B cell (primary cell): ENCODE measurements around the gene ARMS2. TPM values are rescaled to one million over a fixed set of nuclear protein-coding genes. Genes with fewer than 3 reads are reported as not detected.

Source experiments
- ATAC-seq: fragments of 200-7000 bp; cut with Tn5 transposase; one replicate; pipeline ENCODE4 v1.10.0; 2021; ENCODE audit warnings: low read depth, mild to moderate bottlenecking, moderate number of reproducible peaks, moderate library complexity
- CTCF ChIA-PET: fragments of 350-600 bp; sonication (Branson Sonifier 250); formaldehyde crosslinking; loops from one replicate; lab custom pipeline; 2021; ENCODE audit warnings: antibody characterized with exemption, inconsistent platforms; lab: Charles Lee
- POLR2A ChIA-PET: fragments of 350-600 bp; sonication (Branson Sonifier 250); formaldehyde crosslinking; loops from one replicate; lab custom pipeline; 2021; ENCODE audit warnings: antibody characterized with exemption; lab: Charles Lee
- DNase-seq: peaks from one replicate; pipeline ENCODE4 v3.0.0; 2013
- H2AFZ ChIP-seq: 2 replicates; pipeline ENCODE4 v1.6.1; 2012; ENCODE audit warnings: mild to moderate bottlenecking, low read depth, low read length; ENCODE audit not compliant: insufficient read depth, poor library complexity, severe bottlenecking
- H3K27ac ChIP-seq, 2 donors: 1 replicate in 1 of 2; 2 replicates in 1 of 2; pipeline ENCODE4 v1.5.1; 2012 to 2013; ENCODE audit warnings: low read length in 2 of 2, mild to moderate bottlenecking in 2 of 2, moderate library complexity in 1 of 2
- H3K27me3 ChIP-seq, 4 experiments: fragments of 200-600 bp in 1 of 4; sonication (generic) in 1 of 4; replicated peaks in 1 of 4; 1 replicate in 2 of 4; 2 replicates in 2 of 4; pipeline versions ENCODE4 v1.6.1 to v1.7.0; 2013 to 2016; ENCODE audit warnings: low read length in 3 of 4, mild to moderate bottlenecking in 2 of 4, mixed read lengths in 1 of 4, moderate library complexity in 1 of 4; ENCODE audit not compliant: insufficient read depth in 4 of 4, control insufficient read depth in 3 of 4; ENCODE audit errors: control extremely low read depth in 1 of 4
- H3K36me3 ChIP-seq, 2 experiments: replicated peaks in 1 of 2; 1 replicate in 1 of 2; 2 replicates in 1 of 2; pipeline versions ENCODE4 v1.6.1 to v1.7.1; 2013; ENCODE audit warnings: low read length in 1 of 2; ENCODE audit not compliant: insufficient read depth in 2 of 2, control insufficient read depth in 1 of 2; ENCODE audit errors: control extremely low read depth in 1 of 2, extremely low read depth in 1 of 2
- H3K4me1 ChIP-seq, 2 donors: fragments of 200-600 bp in 1 of 2; sonication (generic) in 1 of 2; 1 replicate in 1 of 2; 2 replicates in 1 of 2; pipeline versions ENCODE4 v1.5.1 to v1.6.1; 2013 to 2017; ENCODE audit warnings: low read length in 2 of 2; ENCODE audit not compliant: control insufficient read depth in 2 of 2, insufficient read depth in 2 of 2
- H3K4me2 ChIP-seq: replicated peaks from 2 replicates; pipeline ENCODE3; 2012; ENCODE audit warnings: mild to moderate bottlenecking, low read depth, low read length; ENCODE audit not compliant: poor library complexity, severe bottlenecking
- H3K4me3 ChIP-seq, 5 experiments: fragments of 200-600 bp in 1 of 5; sonication (generic) in 1 of 5; 1 replicate in 3 of 5; 2 replicates in 2 of 5; pipeline versions ENCODE4 v1.5.1 to v1.7.0; 2011 to 2016; ENCODE audit warnings: low read length in 4 of 5, mild to moderate bottlenecking in 4 of 5, low read depth in 2 of 5, control low read depth in 1 of 5, moderate library complexity in 1 of 5; ENCODE audit not compliant: insufficient read depth in 1 of 5; ENCODE audit errors: control extremely low read depth in 1 of 5, extremely low read depth in 1 of 5
- H3K79me2 ChIP-seq: fragments of 200-600 bp; sonication (generic); one replicate; pipeline ENCODE4 v1.6.0; 2016; ENCODE audit warnings: low read length; ENCODE audit not compliant: control insufficient read depth, insufficient read depth
- H3K9ac ChIP-seq: fragments of 200-600 bp; sonication (generic); 2 replicates; pipeline ENCODE4 v1.6.1; 2017; ENCODE audit warnings: mild to moderate bottlenecking, low read length, moderate library complexity
- H3K9me3 ChIP-seq, 3 donors: one replicate each; pipeline versions ENCODE4 v1.6.1 to v1.7.1; 2013; ENCODE audit warnings: low read length in 2 of 3; ENCODE audit not compliant: control insufficient read depth in 2 of 3, insufficient read depth in 1 of 3; ENCODE audit errors: control extremely low read depth in 1 of 3
- H4K20me1 ChIP-seq: 2 replicates; pipeline ENCODE4 v1.6.0; 2012; ENCODE audit warnings: mild to moderate bottlenecking, low read length; ENCODE audit not compliant: insufficient read depth, control insufficient read depth, poor library complexity, severe bottlenecking
- H3K27ac Mint-ChIP-seq: one replicate; pipeline ENCODE4 v1.8.0; 2021; ENCODE audit warnings: mixed read lengths
- H3K27me3 Mint-ChIP-seq: one replicate; pipeline ENCODE4 v1.8.0; 2021; ENCODE audit warnings: mixed read lengths
- H3K4me1 Mint-ChIP-seq: one replicate; pipeline ENCODE4 v1.8.0; 2021; ENCODE audit warnings: mixed read lengths
- H3K4me3 Mint-ChIP-seq: one replicate; pipeline ENCODE4 v1.8.0; 2021; ENCODE audit warnings: mixed read lengths
- H3K9me3 Mint-ChIP-seq: one replicate; pipeline ENCODE4 v1.8.0; 2022; ENCODE audit warnings: mixed read lengths; ENCODE audit not compliant: insufficient read depth
- CTCF ChIP-seq: fragments of 200-600 bp; IDR thresholded peaks from one replicate; pipeline ENCODE4 v1.8.0; 2022; ENCODE audit warnings: antibody characterized with exemption, mild to moderate bottlenecking
- EZH2 ChIP-seq: IDR thresholded peaks from 2 replicates; pipeline ENCODE4 v1.6.1; 2012; ENCODE audit warnings: borderline replicate concordance, low read depth, mild to moderate bottlenecking, moderate library complexity, low read length; ENCODE audit not compliant: insufficient read depth, poor library complexity, severe bottlenecking
- WGBS: methylation state at CpG from one replicate; pipeline ENCODE4 v1.1.5; 2013; ENCODE audit warnings: missing lambda C conversion rate; ENCODE audit not compliant: insufficient coverage; 5-methylcytosine and 5-hydroxymethylcytosine counted together
- intact Hi-C: fragments of 100-400 bp; cut with micrococcal nuclease; formaldehyde crosslinking; loops from one replicate; pipeline ENCODE4 v1.10.0; 2022
- polyA plus RNA-seq: library from polyadenylated mRNA; depleted of rRNA; stranded (reverse); fragments of >200 nt; gene quantifications from 2 replicates; pipeline ENCODE4 v1.2.3, GENCODE V29; 2012
- total RNA-seq, 2 donors: library from RNA; stranded (reverse); fragments of 120-200 nt in 1 of 2; gene quantifications; 1 replicate in 1 of 2; 2 replicates in 1 of 2; pipeline versions ENCODE4 v1.2.3 to v1.2.4, GENCODE V29; 2013 to 2022

The ARMS2 gene
- total and polyA plus RNA-seq, 2 donors (not counting 1 experiment from before 2014, with no cell fraction given): not detected

- H3K27me3 ChIP-seq: peaks cover 0 to 61% (median 25%) of the 10 kb centered on the region in 4 experiments
These were observed 4.2 kb downstream of the ARMS2 start for GRCh38 chr10:122458693-122459092.

More at GRCh38 chr10:122458693-122459092, 4.2 kb downstream of the ARMS2 start:
- Histone ChIP-seq H2AFZ (no peak overlapping the region), H3K36me3 (no peaks in the 10 kb centered on the region), H3K79me2 (no peaks in the 10 kb centered on the region), H3K9ac (no peak overlapping the region), H3K4me2 (no peak overlapping the region), H3K9me3 (peaks cover 0 to 1% (median 0%) of the 10 kb centered on the region in 3 donors), H3K4me1 (peaks cover 5 to 26% of the 10 kb centered on the region in 2 donors), H3K27ac (no peak overlapping the region), H4K20me1 (no peaks in the 10 kb centered on the region), H3K4me3 (no peak overlapping the region)
- Mint-ChIP-seq H3K9me3 (no peaks in the 10 kb centered on the region), H3K27ac (no peak overlapping the region), H3K27me3 (peaks cover 63% of the 10 kb centered on the region), H3K4me3 (no peak overlapping the region), H3K4me1 (peaks cover 13% of the 10 kb centered on the region)
- no peak for TF ChIP-seq CTCF
- TF ChIP-seq EZH2: no peak
- ChIA-PET CTCF (no interaction called here), POLR2A (no interaction called here)
- intact Hi-C loops: no loop called here
- 70% methylated on average over 6 of the region's 6 CpGs for WGBS
- DNase-seq (no peak), ATAC-seq (no peak)
